CD4-positive, alpha-beta T cell treated with Interleukin-4 for 1 hour (primary cell): ENCODE results near the gene ALDH1L1.
"Not testable (repeated sequence)": the region's sequence is repeated elsewhere in the genome, so short reads cannot be mapped to it uniquely, and the experiment has no call there.

Experiments used
- DNase-seq, 2 donors: peaks; one replicate each; pipeline ENCODE4 v3.0.0-alpha.2; 2020 to 2022

Gene ALDH1L1

DNA sequence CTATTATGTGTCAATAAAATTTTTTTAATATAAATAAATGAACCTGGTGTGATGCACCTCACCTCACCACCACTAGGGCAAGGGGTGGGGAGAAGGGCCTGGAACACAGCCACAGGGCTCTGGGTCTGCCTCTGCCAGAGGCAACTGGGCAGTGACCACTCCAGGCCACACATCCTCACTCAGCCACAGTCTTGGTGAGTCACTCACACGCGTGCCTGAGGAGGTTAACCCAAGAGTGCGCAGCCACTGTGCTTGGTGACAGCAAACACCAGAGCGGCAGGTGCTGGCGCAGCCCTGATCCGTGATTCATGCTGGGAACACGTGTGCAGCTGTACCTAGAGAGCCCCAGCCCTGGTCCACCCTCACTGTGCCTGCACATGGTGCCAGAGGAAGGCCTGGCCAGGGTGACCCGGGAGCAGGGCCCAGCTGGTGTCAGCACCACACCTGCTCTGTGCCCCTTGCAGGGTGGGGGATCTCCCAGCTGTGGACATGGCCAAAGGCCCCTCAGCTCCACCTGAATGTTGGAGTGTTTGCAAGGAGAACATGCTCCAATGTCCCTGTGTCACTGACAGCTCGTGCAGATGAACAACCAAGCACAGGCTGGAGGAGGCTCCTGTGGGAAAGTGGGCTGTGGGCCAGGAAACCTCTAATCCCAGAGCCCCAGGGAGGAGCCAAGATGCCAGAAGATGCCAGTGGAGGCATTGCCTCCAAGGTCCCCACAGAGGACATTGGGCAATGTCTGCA lies 98.6 kb downstream of the ALDH1L1 start:
- peak in 1 of 2 donors; percentile 10 for DNase-seq

DNA sequence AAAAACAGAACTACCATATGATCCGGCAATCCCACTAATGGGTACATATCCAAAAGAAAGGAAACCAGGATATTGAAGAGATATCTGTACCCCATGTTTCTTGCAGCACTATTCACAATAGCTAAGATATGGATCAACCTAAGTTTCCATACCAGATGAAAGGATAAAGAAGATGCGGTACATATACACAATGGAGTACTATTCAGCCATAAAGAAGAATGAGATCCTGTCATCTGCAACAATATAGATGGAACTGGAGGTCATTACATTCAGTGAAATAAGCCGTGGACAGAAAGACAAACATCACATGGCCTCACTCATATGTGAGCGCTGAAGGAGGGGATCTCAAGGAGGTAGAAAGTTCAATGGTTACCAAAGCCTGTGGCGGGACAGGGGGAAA lies 99.4 kb downstream of the ALDH1L1 start:
- no peak for DNase-seq

DNA sequence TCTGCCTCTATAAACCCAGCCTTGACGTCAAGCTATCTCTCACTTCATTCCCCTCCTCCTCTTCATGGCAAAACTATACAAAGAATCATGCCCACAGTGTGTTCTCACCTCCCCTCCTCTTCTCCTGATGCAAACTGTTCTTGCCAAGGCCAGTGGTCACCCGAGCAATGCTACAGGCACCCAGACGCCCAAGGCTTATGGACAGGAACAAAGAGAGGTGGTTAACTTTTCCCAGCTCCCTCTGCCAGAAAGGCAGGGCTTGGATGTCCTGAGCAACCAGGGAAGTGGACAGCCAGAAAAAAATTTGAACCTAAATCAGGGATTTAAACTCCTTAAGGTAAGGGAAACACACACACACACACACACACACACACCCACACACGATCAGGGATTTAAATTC lies 101.5 kb downstream of the ALDH1L1 start:
- DNase-seq = no peak

DNA sequence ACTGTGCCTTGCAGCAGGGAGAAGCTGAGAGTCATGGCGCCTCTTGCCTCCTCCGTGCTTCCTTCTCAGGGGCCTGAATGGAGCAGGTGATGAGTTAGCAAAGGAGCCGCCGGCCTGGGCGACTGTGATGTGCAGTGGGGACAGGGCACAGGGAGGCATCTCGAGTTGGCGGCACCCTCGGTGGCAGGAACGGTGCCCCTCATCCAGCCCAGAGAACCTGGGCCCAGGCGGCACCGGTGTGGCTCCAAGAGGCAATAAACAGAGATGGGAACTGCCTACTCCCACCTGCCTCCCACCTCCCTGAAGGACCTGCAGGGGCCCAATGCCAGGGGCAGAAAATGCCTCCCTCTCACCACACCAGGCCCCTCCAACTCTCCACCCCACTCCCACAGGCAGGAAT lies 102.6 kb downstream of the ALDH1L1 start:
- DNase-seq = no peak

DNA sequence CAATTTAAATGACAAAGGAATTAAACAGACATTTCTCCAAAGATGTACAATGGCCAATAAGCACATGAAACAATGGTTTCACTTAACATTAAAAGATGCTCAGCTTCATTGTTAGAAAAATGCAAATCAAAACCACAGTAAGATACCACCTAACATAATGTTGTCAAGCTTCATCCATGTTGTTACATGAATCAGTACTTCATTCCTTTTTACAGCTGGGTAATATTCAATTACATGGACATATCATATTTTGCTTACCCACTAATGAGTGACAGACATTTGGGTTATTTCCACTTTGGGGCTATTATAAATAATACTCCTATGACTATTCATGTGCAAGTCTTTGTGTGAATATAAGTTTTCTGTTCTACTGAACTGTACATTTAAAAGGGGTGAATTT lies 104.2 kb downstream of the ALDH1L1 start:
- no peak for DNase-seq

DNA sequence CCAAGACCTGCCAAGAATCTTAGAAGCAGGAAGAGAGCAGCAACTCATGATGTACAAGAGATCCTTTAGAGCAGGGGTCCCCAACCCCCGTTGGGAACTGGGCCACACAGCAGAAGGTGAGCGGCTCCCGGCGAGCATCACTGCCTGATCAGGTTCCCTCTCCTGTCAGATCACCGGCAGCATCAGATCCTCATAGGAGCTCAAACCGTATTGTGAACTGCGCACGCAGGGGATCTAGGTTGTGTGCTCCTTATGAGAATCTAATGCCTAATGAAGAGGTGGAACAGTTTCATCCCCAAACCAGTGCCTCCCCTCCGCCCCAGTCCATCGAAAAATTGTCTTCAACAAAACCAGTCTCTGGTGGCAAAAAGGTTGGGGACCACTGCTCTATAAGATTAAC lies 110.2 kb downstream of the ALDH1L1 start:
- DNase-seq = no peak

DNA sequence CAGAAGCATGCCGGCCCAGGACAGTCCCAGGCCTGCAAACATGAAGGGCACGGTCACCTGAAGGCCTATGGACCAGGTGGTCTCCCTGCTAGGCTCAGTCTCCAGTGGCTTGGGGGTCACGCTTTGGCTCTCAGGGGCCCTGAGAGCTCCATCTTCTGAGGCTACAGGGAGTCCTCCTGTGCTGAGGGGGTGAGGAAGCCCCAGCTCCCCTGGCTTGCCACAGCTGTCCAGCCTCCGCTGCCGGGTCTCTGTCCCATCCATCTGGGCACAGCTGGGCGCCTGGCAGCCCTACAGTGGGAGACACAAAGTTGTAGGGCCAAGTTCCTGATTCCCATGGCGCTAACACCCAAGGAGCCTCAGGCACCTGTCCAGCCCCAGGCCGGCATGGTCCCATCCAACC lies 112.4 kb downstream of the ALDH1L1 start:
- no peak for DNase-seq

DNA sequence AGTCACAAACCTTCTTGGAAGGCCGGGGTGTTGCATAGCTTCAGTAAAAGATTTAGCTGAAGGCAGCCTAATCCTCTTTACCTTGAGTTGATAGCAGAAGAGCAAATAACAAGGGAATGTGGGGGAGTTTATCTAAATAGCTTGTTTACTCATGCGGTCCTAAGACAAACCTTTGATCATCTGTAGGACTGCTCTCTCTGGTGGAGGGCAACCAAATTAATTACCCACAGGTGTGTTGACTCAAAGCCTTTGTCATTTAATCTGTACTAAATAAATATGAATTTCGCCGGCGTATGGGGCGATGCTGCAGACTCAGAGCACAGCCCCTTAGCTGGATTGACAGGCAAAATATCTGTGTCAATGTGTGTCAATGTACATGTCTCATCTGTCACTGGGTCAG lies 113.7 kb downstream of the ALDH1L1 start:
- not testable (repeated sequence) for DNase-seq

DNA sequence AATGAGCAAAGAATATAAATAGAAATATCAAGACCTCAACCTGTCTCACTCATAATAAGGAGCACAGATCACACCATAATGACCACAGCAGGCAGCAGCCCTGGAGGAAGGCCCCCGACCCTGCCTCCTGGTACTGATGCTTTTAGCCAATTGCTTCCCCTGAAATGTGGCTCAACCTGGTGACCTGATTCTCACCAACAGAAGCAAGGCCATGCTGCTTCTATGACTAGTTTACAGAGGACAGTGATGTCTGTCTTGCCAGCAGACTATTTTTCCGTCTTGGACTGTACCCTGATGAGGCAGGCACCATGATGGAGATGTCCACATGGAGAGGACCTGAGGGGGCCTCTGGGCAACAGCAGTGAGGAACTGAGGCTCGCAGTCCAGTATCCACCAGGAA lies 114.5 kb downstream of the ALDH1L1 start:
- no peak for DNase-seq

DNA sequence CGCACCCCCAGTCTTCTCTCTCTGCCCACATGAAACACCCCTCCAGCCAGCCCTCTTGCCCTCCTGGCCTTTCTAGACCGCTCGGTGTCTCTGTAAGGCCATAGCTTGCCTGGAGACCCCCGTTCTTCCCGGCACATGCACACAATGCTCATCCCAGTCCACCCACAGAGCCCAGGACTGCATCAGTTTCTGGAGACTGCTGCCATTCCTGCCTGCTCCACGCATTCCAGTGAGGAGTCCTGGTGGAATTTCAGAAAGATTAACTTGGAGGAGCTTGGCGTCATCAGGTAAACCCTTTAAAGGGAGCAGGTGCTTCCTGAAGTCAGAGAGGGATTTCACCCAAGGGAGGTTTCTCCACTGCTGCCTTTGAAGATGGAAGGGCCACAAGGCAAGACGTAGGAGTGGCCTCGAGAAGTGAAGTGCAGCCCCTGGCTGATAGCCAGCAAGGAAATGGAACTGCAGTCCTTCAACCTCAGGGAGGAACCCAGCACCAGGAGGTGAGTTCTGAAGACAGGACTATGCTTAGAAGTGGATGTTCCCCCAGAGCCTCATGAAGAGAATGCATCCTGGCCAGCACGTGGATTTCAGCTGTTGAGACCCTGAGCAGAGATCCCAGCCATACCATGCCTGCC lies 115.6 kb downstream of the ALDH1L1 start:
- no peak for DNase-seq

DNA sequence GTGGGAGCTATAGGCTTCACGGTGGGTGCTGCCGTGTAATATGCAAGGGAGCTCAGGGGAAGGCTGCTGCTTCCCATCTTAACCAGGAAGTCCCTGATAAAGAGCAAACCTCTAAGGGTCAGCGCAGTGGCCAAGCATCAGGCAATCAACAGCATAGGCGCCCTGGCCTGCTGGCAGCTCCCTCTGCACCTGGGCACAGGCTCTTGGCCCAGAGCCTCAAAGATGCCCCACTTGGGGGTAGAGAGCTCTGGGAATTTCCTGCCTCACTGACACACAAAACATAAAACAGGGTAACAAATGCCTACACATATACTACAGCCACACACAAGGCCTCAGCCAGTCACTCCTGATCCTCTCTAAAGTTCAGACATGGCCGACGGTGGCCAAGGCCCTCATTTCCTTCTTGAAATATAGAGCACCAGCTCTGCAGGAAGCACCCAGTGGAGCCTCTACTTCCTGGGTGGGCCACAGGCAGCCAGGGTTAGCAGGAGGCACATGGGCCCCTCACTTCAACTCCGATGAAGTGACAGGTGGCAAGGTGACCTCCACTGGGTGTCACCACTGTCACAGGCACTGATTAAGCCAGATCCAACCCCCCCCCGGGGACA lies 116.9 kb downstream of the ALDH1L1 start:
- no peak for DNase-seq

DNA sequence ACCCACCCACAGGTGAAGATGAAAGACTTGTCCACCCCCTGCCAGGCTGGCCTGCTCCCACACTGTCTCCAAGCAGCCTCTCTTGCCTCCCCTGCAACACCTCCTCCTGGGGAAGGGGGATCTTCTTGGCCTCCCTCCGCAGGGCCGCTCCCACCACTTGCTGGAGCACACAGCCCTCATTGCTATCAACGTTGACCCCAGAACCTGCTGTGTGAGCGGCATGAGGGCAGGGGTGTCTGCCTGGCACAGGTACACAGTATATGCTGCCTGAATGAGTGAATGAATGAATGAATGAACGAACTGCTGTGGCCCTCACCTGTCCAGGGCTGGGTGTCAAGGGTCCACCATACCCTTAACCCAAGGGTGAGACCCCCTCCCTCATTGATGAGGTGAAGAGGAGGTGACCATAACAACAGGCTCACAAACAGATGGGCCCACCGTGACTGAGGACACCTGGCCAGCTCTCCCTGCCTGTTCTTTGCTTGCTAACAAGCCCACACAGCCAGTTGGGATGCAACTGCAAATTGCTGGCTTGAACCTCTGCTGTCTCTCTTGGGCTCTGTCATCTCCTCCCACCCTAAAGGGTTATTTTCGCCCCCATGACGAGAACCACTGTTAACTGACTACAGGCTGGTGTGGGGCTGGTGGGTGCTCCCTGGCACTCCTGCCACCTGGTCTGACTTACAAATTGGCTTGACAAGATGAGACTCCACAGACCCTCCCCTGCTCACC lies 118.9 kb downstream of the ALDH1L1 start:
- no peak for DNase-seq

DNA sequence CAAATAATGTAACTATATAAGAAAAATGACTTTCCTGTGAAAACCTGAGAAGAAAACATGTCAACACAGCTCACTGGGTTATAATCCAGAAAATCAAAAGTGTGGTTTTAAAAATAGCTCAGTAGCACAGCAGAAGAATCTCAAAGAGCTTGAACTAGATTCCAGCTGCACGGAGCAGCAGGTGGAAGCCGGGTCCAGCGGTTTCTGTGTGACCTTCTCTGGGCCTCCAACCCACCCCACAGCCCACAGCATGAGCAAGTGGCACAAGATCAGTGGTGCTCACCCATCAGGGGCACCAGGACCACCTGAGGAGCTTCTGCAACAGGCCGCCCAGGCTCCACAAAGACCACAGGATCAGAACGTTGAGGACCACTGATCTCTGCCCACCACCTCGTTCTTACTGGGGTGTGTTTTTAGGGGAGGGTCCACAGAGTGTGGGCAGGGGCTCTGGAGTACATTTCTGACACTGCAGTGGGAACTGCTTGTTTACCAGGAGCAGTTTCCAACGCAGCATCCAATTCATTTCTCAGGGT lies 119.7 kb downstream of the ALDH1L1 start:
- DNase-seq = no peak

DNA sequence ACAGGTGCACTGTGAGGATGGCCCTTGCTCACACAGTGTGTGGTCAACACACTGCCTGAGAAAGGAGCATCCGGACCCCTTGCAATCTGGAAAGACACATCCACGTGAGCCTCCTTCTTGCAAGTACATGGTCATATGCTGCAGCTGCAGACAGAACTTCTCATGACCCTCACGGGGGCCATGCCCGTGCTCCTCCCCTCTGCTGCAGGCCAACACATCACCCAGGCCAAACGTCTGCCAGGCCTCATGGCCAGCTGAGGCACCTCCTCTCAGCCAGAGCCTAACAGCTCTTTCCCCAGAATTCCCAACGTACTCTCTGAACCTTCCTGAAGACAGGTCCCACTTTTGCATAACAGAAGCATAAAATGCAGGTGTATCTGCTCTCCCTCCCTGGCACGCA lies 121.7 kb downstream of the ALDH1L1 start:
- DNase-seq = no peak

DNA sequence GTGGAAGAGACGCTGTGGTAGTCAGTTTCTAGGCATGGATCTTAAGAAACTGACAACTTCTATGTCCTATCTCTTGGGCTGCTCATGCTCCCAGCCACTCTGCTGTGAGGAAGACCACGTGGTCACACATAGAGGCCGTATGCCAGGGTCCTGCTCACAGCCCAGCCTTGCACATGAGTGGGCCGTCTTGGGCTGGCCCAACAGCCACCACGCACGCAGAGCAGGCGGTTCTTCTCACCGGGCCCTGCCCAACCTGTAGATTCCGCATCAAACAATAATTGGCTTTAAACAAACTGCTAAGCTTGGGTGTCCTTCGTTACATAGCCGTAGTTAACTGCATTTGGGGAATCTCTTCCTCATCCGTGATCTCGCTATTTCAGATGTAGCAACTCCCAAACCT lies 122.5 kb downstream of the ALDH1L1 start:
- DNase-seq = no peak

DNA sequence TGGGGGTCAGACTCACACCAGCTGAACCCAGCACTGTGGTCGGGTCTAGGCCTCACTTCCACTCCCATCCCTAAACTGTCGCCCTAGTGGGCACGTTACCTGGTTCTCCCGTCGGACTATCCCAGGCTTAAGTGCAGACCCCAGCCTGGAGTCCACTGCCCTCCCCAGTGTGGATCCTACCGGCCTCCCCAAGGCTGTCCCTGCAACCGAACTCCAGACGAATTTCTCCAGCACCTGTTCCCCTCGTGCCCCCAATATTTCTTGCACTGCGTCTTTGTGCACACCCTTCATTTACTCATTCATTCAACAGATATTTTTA lies 122.9 kb downstream of the ALDH1L1 start:
- no peak for DNase-seq

DNA sequence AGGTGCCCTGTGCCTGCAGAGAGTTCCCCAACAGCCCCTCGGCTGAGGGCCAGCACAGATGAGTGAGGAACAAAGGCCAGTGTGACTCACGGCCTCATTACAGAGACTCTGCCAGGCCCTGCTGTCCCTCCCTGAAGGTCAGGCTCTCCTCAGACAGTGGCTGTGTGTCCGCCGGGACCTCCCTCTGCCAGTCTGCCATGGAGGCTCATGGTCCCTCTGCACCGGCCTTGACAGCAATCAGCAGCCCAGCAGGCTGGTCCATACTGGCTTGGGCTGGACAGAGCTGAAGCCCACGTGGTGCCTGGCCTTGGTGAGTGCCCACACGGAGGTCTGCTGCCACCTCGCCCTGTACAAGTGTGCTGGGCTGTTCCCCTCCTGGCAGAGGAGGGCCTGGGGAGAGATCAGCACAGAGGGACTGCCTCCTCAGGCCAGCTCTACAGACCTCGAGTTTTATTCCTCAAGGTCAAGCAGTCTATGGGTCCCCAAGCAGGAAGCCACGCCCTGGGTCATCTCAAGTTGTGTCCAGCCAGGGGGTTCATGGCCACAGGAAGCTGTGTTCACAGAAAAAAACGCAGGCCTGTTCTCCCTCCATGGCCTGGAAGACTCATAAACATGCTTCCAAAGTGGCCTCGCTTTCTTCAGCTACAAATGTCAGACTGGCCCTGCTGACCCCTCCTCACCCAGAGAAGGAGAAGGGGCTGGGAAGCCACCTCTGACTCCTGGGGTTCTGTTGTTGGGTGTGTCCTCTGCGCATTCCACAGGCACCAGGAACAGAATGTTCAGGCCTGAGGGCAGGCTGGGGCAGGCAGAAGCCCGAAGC lies 123.5 kb downstream of the ALDH1L1 start:
- DNase-seq = no peak

DNA sequence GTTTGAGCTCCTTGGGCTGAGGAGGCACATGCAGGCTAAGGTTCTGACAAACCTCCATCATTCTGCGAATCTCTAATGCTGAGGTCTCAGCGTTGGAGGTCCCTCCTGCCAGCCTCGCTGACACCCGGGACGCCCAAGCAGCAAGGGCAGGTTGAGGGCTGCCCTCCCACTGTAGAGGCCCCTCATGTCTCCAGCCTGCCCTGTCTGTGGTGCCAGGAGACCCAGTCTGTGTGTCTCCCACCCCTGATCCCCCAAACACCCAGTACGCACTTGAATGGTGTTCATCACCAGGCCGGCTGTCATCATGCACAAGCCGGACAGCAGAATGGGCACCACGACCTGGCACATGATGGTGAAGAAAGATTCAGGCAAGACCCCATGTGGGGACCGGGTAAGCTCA lies 124.3 kb downstream of the ALDH1L1 start:
- no peak for DNase-seq

DNA sequence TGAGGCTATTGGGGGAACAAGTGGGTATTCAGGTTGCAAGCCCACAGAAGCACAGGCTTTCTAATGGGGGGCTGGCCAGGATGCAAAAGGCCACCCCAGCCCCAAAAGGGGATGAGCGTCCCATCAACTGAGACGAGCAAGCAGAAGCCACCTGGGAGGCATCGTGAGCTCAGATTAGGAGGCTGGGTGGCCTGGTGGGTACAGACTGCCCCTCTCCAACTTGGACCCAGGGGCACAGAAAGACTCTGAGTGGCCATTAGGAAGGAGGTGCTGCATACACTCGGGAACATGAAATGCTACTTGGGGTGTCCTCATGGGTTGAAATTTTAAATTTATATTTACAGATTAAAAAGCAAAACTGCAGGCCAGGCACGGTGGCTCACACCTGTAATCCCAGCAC lies 125.5 kb downstream of the ALDH1L1 start:
- DNase-seq = no peak

DNA sequence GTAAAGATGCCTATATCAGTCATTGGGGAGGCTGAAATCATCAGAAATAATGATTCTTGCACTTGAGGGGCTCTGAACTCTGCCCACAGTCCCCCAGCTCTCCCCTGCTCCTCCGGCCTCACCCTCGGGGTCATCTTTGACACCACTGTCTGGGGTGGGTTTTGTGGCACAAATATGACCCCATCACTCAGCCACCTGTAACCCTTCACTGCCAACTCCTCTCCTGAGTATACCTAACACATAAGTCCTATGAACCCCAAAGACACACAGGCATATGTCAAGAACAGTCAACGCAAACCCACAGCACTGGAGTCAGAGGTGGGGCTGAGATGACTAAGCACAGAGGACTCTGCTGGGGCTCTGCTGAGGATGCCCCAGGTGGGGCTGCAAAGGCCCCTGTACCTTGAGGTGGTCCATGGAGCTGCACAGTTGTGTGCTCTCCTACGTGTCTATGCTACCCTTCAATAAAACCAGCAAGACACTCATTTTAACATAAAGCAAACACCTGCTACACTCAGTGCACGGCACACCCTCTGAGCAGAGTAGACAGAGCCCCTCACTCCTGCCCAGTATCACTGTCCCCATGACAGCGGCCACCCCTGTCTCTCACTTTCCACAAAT lies 126.3 kb downstream of the ALDH1L1 start:
- DNase-seq = no peak
